Heart left ventricle (tissue), 13 donors: ENCODE measurements around the gene THSD4.

Experiments used
- CTCF ChIP-seq, 12 donors: fragments of 200-600 bp; sonication (generic) in 4 of 12; IDR thresholded peaks; one replicate each; pipeline versions ENCODE4 v1.5.0 to v1.8.0; 2018 to 2022; ENCODE audit warnings: antibody characterized with exemption in 12 of 12, mild to moderate bottlenecking in 5 of 12
- POLR2A ChIP-seq, 2 donors: fragments of 450-650 bp; IDR thresholded peaks; one replicate each; pipeline ENCODE4 v1.6.1; 2017; ENCODE audit warnings: antibody characterized with exemption in 2 of 2, mild to moderate bottlenecking in 2 of 2, moderate library complexity in 2 of 2
- donor health status: ischemic (EF 13 %, LVEDD 7.1; RV severe dilation, severe dysfunction).
- donor health status: DM: no; HTN: yes; CAD: no.
- donor health status: DM: no; HTN: no; CAD: no.
- donor health status: ischemic (EF 25% LVEDD 6.9; RV normal size, moderate dysfunction).
- donor health status: ischemic (EF 25% LVEDD 5.7; RV mildly dilated, moderate dysfunction).
- donor health status: ischemic (EF 35%, LVEDD 5.7; RV mildly dilated, moderate dysfunction).
- donor health status: nonischemic (EF 11% LVEDD 7.7; RV severe dilation, severe dysfunction).
- donor health status: DM: yes; HTN: yes; CAD: no.
- donor health status: PGD.
- donor health status: ischemic (EF 29% LVEDD 5.4; RV normal size, mild dysfunction).
- donor health status: nonischemic (EF 23%, LVEDD 6.1; RV moderate dilation, normal function).

GRCh38 chr15:71251584-71252043 lies 136.3 kb downstream of the THSD4 start:
- no peak for TF ChIP-seq CTCF (IDR thresholded peaks at IDR 0.05)
- TF ChIP-seq POLR2A (IDR thresholded peaks at IDR 0.05): no peak
